GM18951 (cell line): ENCODE data around the gene GAB3.

Source experiments
- POLR2A ChIP-seq: IDR thresholded peaks from 4 replicates; pipeline ENCODE4 v1.6.1; 2011; ENCODE audit warnings: mild to moderate bottlenecking; ENCODE audit not compliant: insufficient read length, insufficient read depth; ENCODE audit errors: extremely low read depth
- in situ Hi-C: fragments of 300-500 bp; cut with MboI; formaldehyde crosslinking; loops from one replicate; pipeline ENCODE4 v1.12.0; 2022; ENCODE audit warnings: low sequenced_read_pairs, mixed read lengths, inconsistent platforms; ENCODE audit not compliant: unreplicated experiment

GAB3 gene

GRCh38 chrX:154775419-154776349, 24.8 kb upstream of the GAB3 start:
- in situ Hi-C loops = no loop called here
- no peak for TF ChIP-seq POLR2A

GRCh38 chrX:154774622-154775021, 23.7 kb upstream of the GAB3 start:
- in situ Hi-C loops = no loop called here
- TF ChIP-seq POLR2A = no peak

GRCh38 chrX:154762537-154763296, 11.8 kb upstream of the GAB3 start, which contains the start of gene DKC1:
Gene DKC1 (plus strand): TSS chrX:154762864. CDS start chrX:154762966, 102 bp downstream.
- peak; percentile 75 for TF ChIP-seq POLR2A
- in situ Hi-C loops = no loop called here

GRCh38 chrX:154761977-154762536, 11.2 kb upstream of the GAB3 start:
- no peak for TF ChIP-seq POLR2A
- in situ Hi-C loops = no loop called here

GRCh38 chrX:154758696-154759095, 7.8 kb upstream of the GAB3 start:
- in situ Hi-C loops = no loop called here

GRCh38 chrX:154751669-154752271, 893 bp upstream of the GAB3 start:
- in situ Hi-C loops = no loop called here
- no peak for TF ChIP-seq POLR2A

More at GRCh38 chrX:154758696-154759095, 7.8 kb upstream of the GAB3 start:
- TF ChIP-seq POLR2A = no peak

- TF ChIP-seq POLR2A = no peak
- in situ Hi-C loops = no loop called here
Measured at GRCh38 chrX:154751203-154751668, 359 bp upstream of the GAB3 start.

GRCh38 chrX:154749856-154750255, 1.0 kb downstream of the GAB3 start:
- in situ Hi-C loops = no loop called here
- TF ChIP-seq POLR2A = no peak

GRCh38 chrX:154748712-154749339, 2.1 kb downstream of the GAB3 start:
- TF ChIP-seq POLR2A = no peak
- in situ Hi-C loops = no loop called here

GRCh38 chrX:154742613-154743012, 8.3 kb downstream of the GAB3 start:
- in situ Hi-C loops = no loop called here
- TF ChIP-seq POLR2A = no peak

- no peak for TF ChIP-seq POLR2A
- in situ Hi-C loops = no loop called here
Measured at GRCh38 chrX:154739952-154740465, 10.9 kb downstream of the GAB3 start.
